GM12878 (cell line): ENCODE results near the gene DNASE1. TPM values are rescaled to one million over a fixed set of nuclear protein-coding genes. Genes with fewer than 3 reads are reported as not detected.
"Not testable (repeated sequence)": the region's sequence is repeated elsewhere in the genome, so short reads cannot be mapped to it uniquely, and the experiment has no call there.

Experiments
- ATAC-seq: fragments of 200-7000 bp; cut with Tn5 transposase; 3 replicates; pipeline ENCODE4 v1.9.1; 2020; ENCODE audit warnings: mild to moderate bottlenecking, moderate library complexity
- BruUV-seq: library from RNA; stranded (reverse); fragments of 400-500 nt; replicated peaks from 2 replicates; lab custom pipeline; 2021; lab: Mats Ljungman, UMichigan
- CTCF ChIA-PET: fragments of 300-600 bp; sonication (Branson Sonifier 250); formaldehyde crosslinking; extraction: SDS; loops from one replicate; lab custom pipeline; 2021; ENCODE audit warnings: inconsistent platforms; lab: Yijun Ruan, JAX
- POLR2A ChIA-PET: fragments of 350-600 bp; formaldehyde crosslinking; extraction: SDS; loops from one replicate; lab custom pipeline; 2021; ENCODE audit warnings: inconsistent platforms; lab: Charles Lee
- RAD21 ChIA-PET: fragments of 300-600 bp; sonication (Branson Sonifier 250); formaldehyde crosslinking; loops from one replicate; lab custom pipeline; 2023; ENCODE audit warnings: antibody characterized with exemption; ENCODE audit not compliant: unreplicated experiment; lab: Charles Lee
- SMC1A ChIA-PET: fragments of 300-600 bp; sonication (Branson Sonifier 250); formaldehyde crosslinking; loops from one replicate; lab custom pipeline; 2023; ENCODE audit not compliant: unreplicated experiment, uncharacterized antibody; lab: Charles Lee
- DNase-seq: peaks from one replicate; pipeline ENCODE4 v3.0.0-alpha.2; 2011; ENCODE audit warnings: low read depth, low spot score
- FAIRE-seq: peaks from 3 replicates; lab custom pipeline; 2011; peaks lifted over from hg19 to GRCh38; lab: Jason Lieb, UNC
- H2AFZ ChIP-seq: 2 replicates; pipeline ENCODE4 v1.6.0; 2011; ENCODE audit warnings: low read depth, low read length, control low read depth; ENCODE audit not compliant: control insufficient read depth
- H3K27ac ChIP-seq: 2 replicates; pipeline ENCODE4 v1.5.1; 2011; ENCODE audit warnings: control low read depth; ENCODE audit not compliant: control insufficient read depth, insufficient read depth
- H3K27me3 ChIP-seq, 2 experiments: replicated peaks in 1 of 2; 2 replicates each; pipeline versions ENCODE4 v1.6.0 to v1.6.1; 2011; ENCODE audit warnings: low read length in 1 of 2; ENCODE audit not compliant: control insufficient read depth in 2 of 2, insufficient read depth in 2 of 2
- H3K36me3 ChIP-seq, 2 experiments: 2 replicates each; pipeline ENCODE4 v1.5.1; 2011; ENCODE audit warnings: low read length in 1 of 2; ENCODE audit not compliant: control insufficient read depth in 2 of 2, insufficient read depth in 2 of 2
- H3K4me1 ChIP-seq: 2 replicates; pipeline ENCODE4 v1.6.1; 2011; ENCODE audit warnings: mild to moderate bottlenecking, low read length, moderate library complexity, mixed read lengths; ENCODE audit not compliant: control insufficient read depth, insufficient read depth
- H3K4me2 ChIP-seq: 2 replicates; pipeline ENCODE4 v1.6.0; 2011; ENCODE audit warnings: control low read depth; ENCODE audit not compliant: control insufficient read depth, insufficient read depth
- H3K4me3 ChIP-seq: fragments of 200-600 bp; sonication (generic); 2 replicates; pipeline ENCODE4 v1.5.1; 2016
- H3K79me2 ChIP-seq: 2 replicates; pipeline ENCODE4 v1.6.0; 2011; ENCODE audit warnings: low read length; ENCODE audit not compliant: control insufficient read depth, insufficient read depth
- H3K9ac ChIP-seq: 2 replicates; pipeline ENCODE4 v1.8.0; 2011; ENCODE audit warnings: low read length, control low read depth, mixed read lengths; ENCODE audit not compliant: control insufficient read depth, insufficient read depth
- H3K9me3 ChIP-seq: replicated peaks from 3 replicates; pipeline ENCODE4 v1.5.1; 2011; ENCODE audit warnings: mild to moderate bottlenecking, low read length; ENCODE audit not compliant: control insufficient read depth, insufficient read depth
- H4K20me1 ChIP-seq: 2 replicates; pipeline ENCODE4 v1.6.0; 2011; ENCODE audit not compliant: control insufficient read depth, insufficient read depth
- ASH2L ChIP-seq: fragments of 300-600, 200-600 bp; sonication (generic); IDR thresholded peaks from 2 replicates; pipeline ENCODE4 v1.6.1; 2017; ENCODE audit warnings: low read depth, mild to moderate bottlenecking, borderline replicate concordance
- CHD4 ChIP-seq: fragments of 200-600 bp; sonication (generic); IDR thresholded peaks from 2 replicates; pipeline ENCODE4 v1.6.1; 2016; ENCODE audit warnings: mild to moderate bottlenecking
- HDAC2 ChIP-seq: fragments of 200-600 bp; sonication (generic); IDR thresholded peaks from 2 replicates; pipeline ENCODE4 v1.6.1; 2017
- KAT2A ChIP-seq: conservative IDR thresholded peaks from 2 replicates; pipeline ENCODE4 v1.6.1; 2011; ENCODE audit warnings: low read depth, low read length; ENCODE audit not compliant: control insufficient read depth
- MYB ChIP-seq: fragments of 150-350 bp; IDR thresholded peaks from 2 replicates; pipeline ENCODE4 v1.6.1; 2014; ENCODE audit warnings: mild to moderate bottlenecking, low read depth, low read length, borderline replicate concordance
- NR2C2 ChIP-seq: IDR thresholded peaks from 2 replicates; pipeline ENCODE4 v1.6.1; 2011; ENCODE audit warnings: borderline replicate concordance, low read depth; ENCODE audit not compliant: control insufficient read depth, insufficient read length
- NRF1 ChIP-seq: conservative IDR thresholded peaks from 2 replicates; pipeline ENCODE4 v1.6.1; 2011; ENCODE audit warnings: mild to moderate bottlenecking, low read depth, low read length, improper control_type of control experiment
- RAD21 ChIP-seq: IDR thresholded peaks from 2 replicates; pipeline ENCODE4 v1.6.1; 2011; ENCODE audit warnings: mild to moderate bottlenecking, low read depth, low read length, moderate library complexity; ENCODE audit not compliant: insufficient read depth
- RUNX3 ChIP-seq: IDR thresholded peaks from 2 replicates; pipeline ENCODE4 v1.6.1; 2012; ENCODE audit warnings: low read length, inconsistent platforms
- WGBS: methylation state at CpG from one replicate; pipeline ENCODE4 v1.1.6; 2016; ENCODE audit warnings: low lambda C conversion rate; ENCODE audit not compliant: insufficient replicate concordance, insufficient coverage; ENCODE audit errors: missing lambda C conversion rate; 5-methylcytosine and 5-hydroxymethylcytosine counted together
- in situ Hi-C: fragments of 300-500 bp; cut with MboI; formaldehyde crosslinking; loops from 9 replicates; pipeline ENCODE4 v1.14.3; 2018; ENCODE audit warnings: mixed read lengths
- intact Hi-C: fragments of 100-400 bp; cut with micrococcal nuclease; formaldehyde crosslinking; loops from one replicate; pipeline ENCODE4 v1.14.2; 2022; ENCODE audit not compliant: unreplicated experiment
- polyA plus RNA-seq, 11 experiments: library from polyadenylated mRNA; depleted of rRNA in 4 of 11; unstranded in 6 of 11; stranded (reverse) in 5 of 11; fragments of >200 nt; fragmentation: Nextera tagmentation in 4 of 11; fragmentation: Illumina TruSeq in 1 of 11; extraction: Ambion mirVana in 4 of 11; extraction: Trizol in 1 of 11; gene quantifications; 1 replicate in 1 of 11; 2 replicates in 10 of 11; pipeline versions ENCODE4 v1.2.1 to v1.2.3, GENCODE V29; 2011 to 2016; ENCODE audit warnings: inconsistent platforms in 2 of 11, missing spikeins in 2 of 11, low read depth in 1 of 11
- total RNA-seq, 4 experiments: library from RNA; depleted of rRNA in 3 of 4; stranded (reverse); fragments of >200 nt in 3 of 4; fragmentation: Illumina TruSeq in 1 of 4; extraction: Trizol in 1 of 4; gene quantifications; 2 replicates each; pipeline versions ENCODE4 v1.2.1 to v1.2.3, GENCODE V29; 2013 to 2021
- TF ChIP-seq, protein P1 (sequence below): fragments of 450-650 bp; IDR thresholded peaks from 2 replicates; pipeline ENCODE4 v1.6.1; 2017; ENCODE audit warnings: mild to moderate bottlenecking, moderate library complexity
- TF ChIP-seq, protein P2 (sequence below): IDR thresholded peaks from 2 replicates; pipeline ENCODE4 v1.6.1; 2011; ENCODE audit warnings: mild to moderate bottlenecking, low read depth, low read length, moderate library complexity; ENCODE audit not compliant: insufficient replicate concordance

DNASE1 gene
- total and polyA plus RNA-seq, 10 of the 15 experiments (the other 5 are each of a cell fraction or from before 2014, with no cell fraction given) = 0.23 to 12.0 (median 7.9) TPM

DNA sequence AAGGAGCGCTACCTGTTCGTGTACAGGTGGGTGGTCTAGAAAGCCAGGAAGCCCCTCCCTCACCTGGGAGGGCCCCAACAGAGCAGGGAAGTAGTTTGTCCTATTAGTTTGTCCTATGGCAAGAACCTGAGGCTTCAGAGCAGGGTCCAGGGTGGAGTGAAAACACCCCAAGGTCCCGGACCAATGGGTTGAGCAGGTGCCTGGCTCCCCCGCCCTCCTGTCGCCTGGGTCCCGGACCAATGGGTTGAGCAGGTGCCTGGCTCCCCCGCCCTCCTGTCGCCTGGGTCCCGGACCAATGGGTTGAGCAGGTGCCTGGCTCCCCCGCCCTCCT lies 1.6 kb downstream of the DNASE1 start:
- POLR2A ChIA-PET, BruUV-seq, RAD21 ChIA-PET, H3K4me1 ChIP-seq, H3K4me3 ChIP-seq, ATAC-seq, H3K4me2 ChIP-seq, DNase-seq, intact Hi-C loops, SMC1A ChIA-PET, H3K9me3 ChIP-seq, in situ Hi-C loops, H3K9ac ChIP-seq, H3K27me3 ChIP-seq, H3K27ac ChIP-seq, FAIRE-seq, H3K79me2 ChIP-seq, CTCF ChIA-PET, H2AFZ ChIP-seq, H4K20me1 ChIP-seq: not testable (repeated sequence)
- 96% methylated on average over 5 of the region's 10 CpGs for WGBS
- H3K36me3 ChIP-seq = peaks cover 32% of the 10 kb centered on the region in 2 experiments

DNA sequence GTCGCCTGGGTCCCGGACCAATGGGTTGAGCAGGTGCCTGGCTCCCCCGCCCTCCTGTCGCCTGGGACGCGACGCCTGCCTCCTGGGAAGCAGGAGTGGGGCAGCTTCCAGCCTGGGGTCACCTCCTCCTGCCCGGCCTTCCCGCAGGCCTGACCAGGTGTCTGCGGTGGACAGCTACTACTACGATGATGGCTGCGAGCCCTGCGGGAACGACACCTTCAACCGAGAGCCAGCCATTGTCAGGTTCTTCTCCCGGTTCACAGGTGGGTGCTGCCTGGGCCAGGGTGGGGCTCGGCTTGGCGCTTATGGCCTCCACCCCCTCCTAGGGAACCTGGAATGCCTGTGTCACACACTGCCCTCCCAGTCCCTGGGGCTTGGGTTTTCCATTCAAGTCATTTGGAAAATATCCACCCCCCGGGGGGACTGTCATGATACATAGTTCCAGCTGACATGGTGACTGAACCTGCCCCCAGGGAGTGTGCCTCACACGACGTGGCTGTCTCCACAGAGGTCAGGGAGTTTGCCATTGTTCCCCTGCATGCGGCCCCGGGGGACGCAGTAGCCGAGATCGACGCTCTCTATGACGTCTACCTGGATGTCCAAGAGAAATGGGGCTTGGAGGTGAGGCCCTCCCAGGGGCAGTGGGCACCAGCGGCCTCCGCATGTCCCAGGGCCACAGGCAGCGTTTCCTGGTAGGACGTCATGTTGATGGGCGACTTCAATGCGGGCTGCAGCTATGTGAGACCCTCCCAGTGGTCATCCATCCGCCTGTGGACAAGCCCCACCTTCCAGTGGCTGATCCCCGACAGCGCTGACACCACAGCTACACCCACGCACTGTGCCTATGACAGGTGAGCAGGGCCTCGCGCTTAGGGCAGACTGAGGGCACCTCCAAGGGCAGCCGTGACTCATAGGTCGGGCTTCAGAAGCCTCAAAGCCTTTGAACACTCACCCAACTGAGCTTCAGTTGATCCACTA lies 2.3 kb downstream of the DNASE1 start:
- H3K9ac ChIP-seq = no peak overlapping the region
- ChIA-PET POLR2A (no interaction called here), CTCF (interaction anchor here (0.9 kb wide), 1 partner anchor 222 kb away, joined by 3 read pairs; no protein-coding TSS in a partner anchor), SMC1A (no interaction called here), RAD21 (no interaction called here)
- no TSS peak for BruUV-seq
- intact Hi-C loops = no loop called here
- H3K4me3 ChIP-seq = no peak overlapping the region
- no peaks in the 10 kb centered on the region for H3K27me3 ChIP-seq
- peaks cover 39% of the 10 kb centered on the region in 2 experiments for H3K36me3 ChIP-seq
- no peak for ATAC-seq
- in situ Hi-C loops = no loop called here
- no peaks in the 10 kb centered on the region for H4K20me1 ChIP-seq
- WGBS = 86% methylated on average over 39 of the region's 42 CpGs
- H3K27ac ChIP-seq = no peak overlapping the region
- H3K79me2 ChIP-seq = no peaks in the 10 kb centered on the region
- H2AFZ ChIP-seq = no peak overlapping the region
- no peak for FAIRE-seq
- no peak for DNase-seq
- no peaks in the 10 kb centered on the region for H3K9me3 ChIP-seq
- no peaks in the 10 kb centered on the region for H3K4me1 ChIP-seq
- H3K4me2 ChIP-seq = no peak overlapping the region
- TF ChIP-seq RAD21 (no peak), HDAC2 (no peak), KAT2A (no peak), NRF1 (no peak), CHD4 (no peak), MYB (no peak), ASH2L (no peak), NR2C2 (no peak), RUNX3 (no peak)
- TF ChIP-seq, protein P1, sequence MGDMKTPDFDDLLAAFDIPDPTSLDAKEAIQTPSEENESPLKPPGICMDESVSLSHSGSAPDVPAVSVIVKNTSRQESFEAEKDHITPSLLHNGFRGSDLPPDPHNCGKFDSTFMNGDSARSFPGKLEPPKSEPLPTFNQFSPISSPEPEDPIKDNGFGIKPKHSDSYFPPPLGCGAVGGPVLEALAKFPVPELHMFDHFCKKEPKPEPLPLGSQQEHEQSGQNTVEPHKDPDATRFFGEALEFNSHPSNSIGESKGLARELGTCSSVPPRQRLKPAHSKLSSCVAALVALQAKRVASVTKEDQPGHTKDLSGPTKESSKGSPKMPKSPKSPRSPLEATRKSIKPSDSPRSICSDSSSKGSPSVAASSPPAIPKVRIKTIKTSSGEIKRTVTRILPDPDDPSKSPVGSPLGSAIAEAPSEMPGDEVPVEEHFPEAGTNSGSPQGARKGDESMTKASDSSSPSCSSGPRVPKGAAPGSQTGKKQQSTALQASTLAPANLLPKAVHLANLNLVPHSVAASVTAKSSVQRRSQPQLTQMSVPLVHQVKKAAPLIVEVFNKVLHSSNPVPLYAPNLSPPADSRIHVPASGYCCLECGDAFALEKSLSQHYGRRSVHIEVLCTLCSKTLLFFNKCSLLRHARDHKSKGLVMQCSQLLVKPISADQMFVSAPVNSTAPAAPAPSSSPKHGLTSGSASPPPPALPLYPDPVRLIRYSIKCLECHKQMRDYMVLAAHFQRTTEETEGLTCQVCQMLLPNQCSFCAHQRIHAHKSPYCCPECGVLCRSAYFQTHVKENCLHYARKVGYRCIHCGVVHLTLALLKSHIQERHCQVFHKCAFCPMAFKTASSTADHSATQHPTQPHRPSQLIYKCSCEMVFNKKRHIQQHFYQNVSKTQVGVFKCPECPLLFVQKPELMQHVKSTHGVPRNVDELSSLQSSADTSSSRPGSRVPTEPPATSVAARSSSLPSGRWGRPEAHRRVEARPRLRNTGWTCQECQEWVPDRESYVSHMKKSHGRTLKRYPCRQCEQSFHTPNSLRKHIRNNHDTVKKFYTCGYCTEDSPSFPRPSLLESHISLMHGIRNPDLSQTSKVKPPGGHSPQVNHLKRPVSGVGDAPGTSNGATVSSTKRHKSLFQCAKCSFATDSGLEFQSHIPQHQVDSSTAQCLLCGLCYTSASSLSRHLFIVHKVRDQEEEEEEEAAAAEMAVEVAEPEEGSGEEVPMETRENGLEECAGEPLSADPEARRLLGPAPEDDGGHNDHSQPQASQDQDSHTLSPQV = no peak
- TF ChIP-seq, protein P2, sequence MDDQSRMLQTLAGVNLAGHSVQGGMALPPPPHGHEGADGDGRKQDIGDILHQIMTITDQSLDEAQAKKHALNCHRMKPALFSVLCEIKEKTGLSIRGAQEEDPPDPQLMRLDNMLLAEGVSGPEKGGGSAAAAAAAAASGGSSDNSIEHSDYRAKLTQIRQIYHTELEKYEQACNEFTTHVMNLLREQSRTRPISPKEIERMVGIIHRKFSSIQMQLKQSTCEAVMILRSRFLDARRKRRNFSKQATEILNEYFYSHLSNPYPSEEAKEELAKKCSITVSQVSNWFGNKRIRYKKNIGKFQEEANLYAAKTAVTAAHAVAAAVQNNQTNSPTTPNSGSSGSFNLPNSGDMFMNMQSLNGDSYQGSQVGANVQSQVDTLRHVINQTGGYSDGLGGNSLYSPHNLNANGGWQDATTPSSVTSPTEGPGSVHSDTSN = no peak
